Measurements from ENCODE around the gene YDJC.

DNA sequence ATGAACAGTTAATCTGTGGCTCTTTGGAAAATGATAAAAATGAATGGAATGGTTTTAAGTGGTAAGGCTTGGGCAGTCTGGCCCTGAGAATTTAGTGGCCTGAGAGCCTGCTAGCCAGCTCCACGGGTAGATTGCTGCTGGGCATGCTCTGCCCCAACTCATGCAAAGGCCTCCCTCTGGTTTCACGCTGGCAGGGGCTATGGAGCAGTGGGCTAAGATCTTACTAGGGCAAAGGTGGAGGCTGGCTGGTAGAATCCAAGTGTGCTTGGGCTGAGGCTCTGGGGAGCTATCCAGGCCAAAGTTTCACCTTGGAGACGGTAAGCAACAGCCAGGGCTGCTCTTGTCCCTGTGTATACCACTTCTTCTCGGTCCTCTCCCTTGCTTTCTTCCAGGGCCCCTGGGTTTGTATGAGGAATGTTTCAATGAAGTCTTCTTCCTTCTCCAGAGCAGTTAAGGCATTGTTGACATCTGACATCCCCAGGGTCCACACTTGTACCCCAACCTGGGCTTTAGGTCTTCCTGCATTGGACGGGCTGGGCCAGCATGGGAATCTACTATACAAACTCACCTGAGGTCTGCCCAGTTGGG, 34.9 kb downstream of the YDJC start:
- TF ChIP-seq, protein P1, sequence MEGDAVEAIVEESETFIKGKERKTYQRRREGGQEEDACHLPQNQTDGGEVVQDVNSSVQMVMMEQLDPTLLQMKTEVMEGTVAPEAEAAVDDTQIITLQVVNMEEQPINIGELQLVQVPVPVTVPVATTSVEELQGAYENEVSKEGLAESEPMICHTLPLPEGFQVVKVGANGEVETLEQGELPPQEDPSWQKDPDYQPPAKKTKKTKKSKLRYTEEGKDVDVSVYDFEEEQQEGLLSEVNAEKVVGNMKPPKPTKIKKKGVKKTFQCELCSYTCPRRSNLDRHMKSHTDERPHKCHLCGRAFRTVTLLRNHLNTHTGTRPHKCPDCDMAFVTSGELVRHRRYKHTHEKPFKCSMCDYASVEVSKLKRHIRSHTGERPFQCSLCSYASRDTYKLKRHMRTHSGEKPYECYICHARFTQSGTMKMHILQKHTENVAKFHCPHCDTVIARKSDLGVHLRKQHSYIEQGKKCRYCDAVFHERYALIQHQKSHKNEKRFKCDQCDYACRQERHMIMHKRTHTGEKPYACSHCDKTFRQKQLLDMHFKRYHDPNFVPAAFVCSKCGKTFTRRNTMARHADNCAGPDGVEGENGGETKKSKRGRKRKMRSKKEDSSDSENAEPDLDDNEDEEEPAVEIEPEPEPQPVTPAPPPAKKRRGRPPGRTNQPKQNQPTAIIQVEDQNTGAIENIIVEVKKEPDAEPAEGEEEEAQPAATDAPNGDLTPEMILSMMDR (conservative IDR thresholded peaks at IDR 0.05; ENCODE audit: low read length): no peak
- no peak for TF ChIP-seq EZH2phosphoT487 (IDR thresholded peaks at IDR 0.05; ENCODE audit: borderline replicate concordance)

All from Loucy (cell line).